Choroid plexus epithelial cell (primary cell): ENCODE measurements around the gene MYRIP.

ENCODE experiments used
- DNase-seq: peaks from one replicate; pipeline ENCODE4 v3.0.0-alpha.2; 2010; ENCODE audit warnings: low read depth
- H3K4me3 ChIP-seq: 2 replicates; pipeline ENCODE4 v1.5.1; 2011; ENCODE audit warnings: low read depth, mild to moderate bottlenecking, control low read depth, low read length, moderate library complexity
- CTCF ChIP-seq: conservative IDR thresholded peaks from 2 replicates; pipeline ENCODE4 v1.5.1; 2011; ENCODE audit warnings: low read depth, mild to moderate bottlenecking, control low read depth, inconsistent platforms, low read length, moderate library complexity

MYRIP gene

GRCh38 chr3:40262331-40262730 lies 452.9 kb downstream of the MYRIP start:
- no peak for TF ChIP-seq CTCF
- no peak for DNase-seq
- no peak overlapping the region for H3K4me3 ChIP-seq

DNA sequence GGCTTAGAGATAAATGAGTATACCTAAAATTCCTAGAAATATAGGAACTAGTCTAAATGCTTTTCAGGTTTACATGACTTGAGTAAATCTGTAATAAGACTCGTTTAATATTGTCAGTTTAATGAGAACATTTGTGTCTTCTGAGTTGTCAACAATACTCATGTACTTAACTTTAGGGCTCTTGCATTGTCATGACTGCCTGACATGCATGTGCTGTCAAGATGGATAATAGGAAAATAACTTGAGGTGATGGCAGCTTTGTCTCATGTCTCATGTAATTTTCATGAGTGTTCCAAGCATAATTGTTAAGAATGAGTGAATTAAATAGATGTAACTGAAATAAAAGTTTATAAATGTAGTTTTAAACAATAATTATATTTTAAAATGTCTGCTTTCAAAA lies 455.0 kb downstream of the MYRIP start:
- H3K4me3 ChIP-seq = no peak overlapping the region
- DNase-seq = no peak
- TF ChIP-seq CTCF = no peak

GRCh38 chr3:40265181-40265580 lies 455.8 kb downstream of the MYRIP start:
- DNase-seq = no peak
- no peak for TF ChIP-seq CTCF
- H3K4me3 ChIP-seq = no peak overlapping the region

GRCh38 chr3:40267937-40268724 lies 458.7 kb downstream of the MYRIP start:
- DNase-seq = no peak
- no peak overlapping the region for H3K4me3 ChIP-seq
- no peak for TF ChIP-seq CTCF

DNA sequence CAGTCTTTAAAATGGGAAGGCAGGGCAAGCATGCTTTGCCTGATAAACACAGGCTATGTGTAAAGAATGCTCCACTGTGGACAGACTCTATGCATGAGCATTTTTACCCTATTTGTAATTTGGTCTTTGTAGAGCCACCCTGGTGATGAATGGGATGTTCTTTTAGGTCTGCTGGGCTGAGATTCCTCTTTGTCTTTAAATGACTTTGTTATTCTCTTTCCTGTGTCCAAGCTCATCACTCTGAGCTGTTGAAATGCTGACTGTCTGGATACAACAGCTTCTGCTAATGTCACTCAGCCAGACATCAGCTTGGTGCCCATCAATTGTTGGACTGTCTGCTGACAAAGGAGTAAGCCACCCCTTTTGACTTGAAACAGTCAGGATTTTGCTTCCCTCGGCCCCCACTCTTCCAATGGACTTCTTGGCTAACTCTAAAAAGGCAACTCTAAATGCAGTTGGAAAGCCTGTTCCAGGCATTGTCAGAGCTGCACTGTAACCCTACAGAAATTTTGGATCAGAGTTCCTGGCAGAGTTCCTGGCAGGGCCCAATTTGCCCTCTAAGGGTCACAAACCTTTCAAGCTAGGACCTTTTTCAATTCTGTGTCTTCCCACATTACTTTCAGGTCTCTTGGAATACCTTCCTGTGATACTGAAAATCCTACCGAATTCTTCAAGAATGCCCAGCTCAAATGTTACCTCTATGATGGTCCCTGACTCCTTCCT lies 459.6 kb downstream of the MYRIP start:
- no peak for DNase-seq
- H3K4me3 ChIP-seq = no peak overlapping the region
- no peak for TF ChIP-seq CTCF

DNA sequence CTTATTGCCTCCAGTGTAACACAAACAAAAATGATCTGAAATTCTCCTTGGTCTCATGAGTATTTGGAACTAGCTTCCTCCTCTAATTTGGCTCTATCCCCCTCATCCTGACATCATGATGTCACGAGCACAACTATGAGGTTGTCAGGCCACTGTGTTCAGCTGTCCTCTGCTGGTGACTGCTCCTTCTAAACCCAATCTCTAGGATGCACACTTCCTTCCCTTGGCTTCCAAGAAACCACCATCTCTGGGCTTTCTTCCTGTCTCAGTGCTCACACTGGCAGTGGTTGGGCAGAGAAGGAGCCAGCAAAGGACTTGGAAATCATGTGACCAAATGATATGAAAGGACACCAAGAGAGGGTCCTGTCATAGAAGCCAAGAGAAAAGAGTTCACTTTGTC lies 469.4 kb downstream of the MYRIP start:
- DNase-seq = no peak
- no peak overlapping the region for H3K4me3 ChIP-seq
- TF ChIP-seq CTCF = no peak
